ENCODE data around the gene TTC23L.

DNA sequence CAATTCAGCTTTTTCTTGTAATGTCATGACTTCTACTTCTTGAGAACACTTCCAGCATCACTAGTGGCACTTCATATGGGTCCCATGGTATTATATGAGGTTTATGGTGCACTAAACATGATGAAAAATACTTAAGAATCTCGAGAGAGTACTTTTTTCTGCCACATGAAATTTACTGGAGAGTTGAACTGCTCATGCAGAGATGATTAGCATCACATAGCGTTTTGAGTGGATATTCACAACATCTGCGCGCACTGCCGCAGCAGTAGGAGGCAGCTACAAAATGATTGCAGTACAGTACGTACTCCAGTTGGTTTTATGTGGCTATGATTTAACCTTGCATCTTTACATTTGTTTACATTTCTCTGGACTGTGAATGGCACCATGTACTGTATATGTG, 61.7 kb downstream of the TTC23L start:
- TF ChIP-seq, protein P1, sequence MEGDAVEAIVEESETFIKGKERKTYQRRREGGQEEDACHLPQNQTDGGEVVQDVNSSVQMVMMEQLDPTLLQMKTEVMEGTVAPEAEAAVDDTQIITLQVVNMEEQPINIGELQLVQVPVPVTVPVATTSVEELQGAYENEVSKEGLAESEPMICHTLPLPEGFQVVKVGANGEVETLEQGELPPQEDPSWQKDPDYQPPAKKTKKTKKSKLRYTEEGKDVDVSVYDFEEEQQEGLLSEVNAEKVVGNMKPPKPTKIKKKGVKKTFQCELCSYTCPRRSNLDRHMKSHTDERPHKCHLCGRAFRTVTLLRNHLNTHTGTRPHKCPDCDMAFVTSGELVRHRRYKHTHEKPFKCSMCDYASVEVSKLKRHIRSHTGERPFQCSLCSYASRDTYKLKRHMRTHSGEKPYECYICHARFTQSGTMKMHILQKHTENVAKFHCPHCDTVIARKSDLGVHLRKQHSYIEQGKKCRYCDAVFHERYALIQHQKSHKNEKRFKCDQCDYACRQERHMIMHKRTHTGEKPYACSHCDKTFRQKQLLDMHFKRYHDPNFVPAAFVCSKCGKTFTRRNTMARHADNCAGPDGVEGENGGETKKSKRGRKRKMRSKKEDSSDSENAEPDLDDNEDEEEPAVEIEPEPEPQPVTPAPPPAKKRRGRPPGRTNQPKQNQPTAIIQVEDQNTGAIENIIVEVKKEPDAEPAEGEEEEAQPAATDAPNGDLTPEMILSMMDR (IDR thresholded peaks at IDR 0.05), result no peak
- no peak for TF ChIP-seq POLR2A (IDR thresholded peaks at IDR 0.05)
